ENCODE results near the gene FHIT. TPM values are rescaled to one million over a fixed set of nuclear protein-coding genes. Genes with fewer than 3 reads are reported as not detected.

The FHIT gene
- total RNA-seq, 4 donors from 2014 or later = 1.6 to 12.9 (median 7.8) TPM

GRCh38 chr3:60884005-60884404 lies 367.2 kb downstream of the FHIT start:
- Histone ChIP-seq H3K4me3 (no peak overlapping the region), H3K9me3 (peaks cover 0 to 35% (median 12%) of the 10 kb centered on the region in 4 donors), H3K4me1 (no peaks in the 10 kb centered on the region), H3K27ac (no peak overlapping the region), H3K27me3 (no peaks in the 10 kb centered on the region), H3K36me3 (no peaks in the 10 kb centered on the region)
- 67 to 76% methylated on average over 2 of the region's 2 CpGs for WGBS, 2 donors
- DNase-seq (ENCODE audit: low spot score in 2 of 2) = no peak
- TF ChIP-seq POLR2A (IDR thresholded peaks at IDR 0.05) (no peak), EP300 (IDR thresholded peaks at IDR 0.05) (no peak), CTCF (IDR thresholded peaks at IDR 0.05) (no peak)

DNA sequence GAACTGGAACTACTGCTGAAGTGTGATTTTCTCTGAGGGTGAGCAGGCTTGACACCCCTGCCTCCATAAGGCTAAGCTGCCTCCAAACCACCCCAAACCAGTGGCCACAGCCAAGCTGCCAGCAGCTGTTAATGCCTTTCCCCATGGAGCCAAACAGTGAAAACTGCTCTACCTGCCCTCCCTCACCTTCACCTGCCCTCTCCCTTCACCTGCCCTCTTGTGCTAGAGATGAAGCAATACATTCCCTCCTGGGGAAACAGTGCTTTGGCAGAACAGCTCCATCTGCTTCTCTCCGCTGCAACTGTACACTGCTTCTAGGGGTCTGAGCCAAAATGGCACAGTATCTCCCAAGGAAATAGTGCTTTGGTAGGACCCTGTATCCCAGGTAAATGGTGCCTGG lies 374.1 kb downstream of the FHIT start:
- H3K27ac ChIP-seq = no peak overlapping the region
- TF ChIP-seq CTCF (IDR thresholded peaks at IDR 0.05) (no peak), POLR2A (IDR thresholded peaks at IDR 0.05) (no peak), EP300 (IDR thresholded peaks at IDR 0.05) (no peak)
- 93 to 100% methylated on average over 1 of the region's 1 CpG for whole genome bisulfite sequencing, 2 donors
- no peak overlapping the region for H3K4me3 ChIP-seq
- no peak for DNase-seq (ENCODE audit: low spot score in 2 of 2)
- H3K36me3 ChIP-seq = no peaks in the 10 kb centered on the region
- H3K4me1 ChIP-seq = no peaks in the 10 kb centered on the region
- no peaks in the 10 kb centered on the region for H3K27me3 ChIP-seq
- peaks cover 0 to 19% (median 7%) of the 10 kb centered on the region in 4 donors for H3K9me3 ChIP-seq

DNA sequence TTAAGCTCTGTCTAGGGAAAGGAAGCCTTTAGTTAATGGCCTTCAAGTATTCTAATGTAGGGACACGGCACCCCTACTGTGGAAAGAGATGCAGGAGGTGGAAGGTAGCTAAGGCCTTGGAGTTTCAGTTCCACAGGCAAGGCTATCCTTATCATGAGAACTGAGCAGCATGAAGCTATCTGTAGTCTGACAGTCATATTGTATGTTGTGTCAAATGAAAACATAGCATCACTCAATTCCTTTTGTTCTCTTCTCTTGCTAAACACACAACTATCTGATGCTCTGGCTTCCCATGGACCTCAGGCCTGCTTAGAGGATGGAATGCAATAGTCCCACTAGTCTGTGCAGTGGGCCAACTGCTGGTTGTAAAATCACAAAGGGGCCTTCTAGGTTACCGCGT lies 380.9 kb downstream of the FHIT start:
- Histone ChIP-seq H3K4me3 (no peak overlapping the region), H3K27me3 (no peaks in the 10 kb centered on the region), H3K4me1 (no peaks in the 10 kb centered on the region), H3K36me3 (no peaks in the 10 kb centered on the region), H3K27ac (no peak overlapping the region), H3K9me3 (peaks cover 0 to 11% (median 0%) of the 10 kb centered on the region in 4 donors)
- TF ChIP-seq EP300 (IDR thresholded peaks at IDR 0.05) = no peak
- no peak for TF ChIP-seq CTCF (IDR thresholded peaks at IDR 0.05)
- TF ChIP-seq POLR2A (IDR thresholded peaks at IDR 0.05) = no peak
- 90 to 94% methylated on average over 3 of the region's 3 CpGs for WGBS, 2 donors
- no peak for DNase-seq (ENCODE audit: low spot score in 2 of 2)

DNA sequence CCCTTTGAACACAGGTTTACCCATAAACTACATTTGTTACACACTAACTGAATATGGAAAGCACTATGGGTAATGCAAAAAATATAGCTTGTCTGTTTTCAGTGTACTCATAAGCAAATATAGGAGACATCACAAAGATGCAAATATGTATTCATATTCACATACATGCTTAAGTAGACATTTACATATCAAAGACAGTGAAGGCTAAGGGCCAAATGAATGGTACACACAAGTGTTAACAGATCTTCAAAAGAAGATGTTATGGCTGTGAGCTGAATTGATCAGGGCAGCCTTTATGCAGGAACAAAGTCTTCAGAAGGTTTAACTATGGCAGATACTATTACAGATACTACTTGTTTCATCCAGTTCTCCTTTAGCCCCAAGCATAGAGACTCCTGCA lies 384.1 kb downstream of the FHIT start:
- DNase-seq (ENCODE audit: low spot score in 2 of 2) = no peak
- H3K4me3 ChIP-seq = no peak overlapping the region
- H3K9me3 ChIP-seq = peaks cover 0 to 15% (median 0%) of the 10 kb centered on the region in 4 donors

More for the DNA sequence above, 384.1 kb downstream of the FHIT start:
- Histone ChIP-seq H3K36me3 (no peaks in the 10 kb centered on the region), H3K4me1 (no peaks in the 10 kb centered on the region), H3K27ac (no peak overlapping the region), H3K27me3 (no peaks in the 10 kb centered on the region)
- TF ChIP-seq POLR2A (IDR thresholded peaks at IDR 0.05) = no peak
- no peak for TF ChIP-seq EP300 (IDR thresholded peaks at IDR 0.05)
- no peak for TF ChIP-seq CTCF (IDR thresholded peaks at IDR 0.05)
